Thyroid gland (tissue), 4 donors: Measurements from ENCODE around the gene TNIP2. TPM values are rescaled to one million over a fixed set of nuclear protein-coding genes. Genes with fewer than 3 reads are reported as not detected.

Source experiments
- DNase-seq, 2 donors: peaks; one replicate each; pipeline ENCODE4 v3.0.0-alpha.2; 2019
- H3K27ac ChIP-seq, 3 donors: fragments of 200-600 bp; sonication (generic); 1 replicate in 2 of 3; 2 replicates in 1 of 3; pipeline ENCODE4 v1.5.1; 2016 to 2019; ENCODE audit warnings: mild to moderate bottlenecking in 1 of 3, moderate library complexity in 1 of 3
- H3K27me3 ChIP-seq: fragments of 200-600 bp; sonication (generic); one replicate; pipeline ENCODE4 v1.5.1; 2019
- H3K36me3 ChIP-seq, 2 donors: fragments of 200-600 bp; sonication (generic); one replicate each; pipeline ENCODE4 v1.5.1; 2016 to 2019
- H3K4me1 ChIP-seq, 2 donors: fragments of 200-600 bp; sonication (generic); one replicate each; pipeline ENCODE4 v1.5.1; 2017 to 2019
- H3K4me3 ChIP-seq, 3 donors: fragments of 200-600 bp; sonication (generic); replicated peaks in 1 of 3; 1 replicate in 2 of 3; 2 replicates in 1 of 3; pipeline ENCODE4 v1.5.1; 2016; ENCODE audit warnings: mild to moderate bottlenecking in 1 of 3
- H3K9me3 ChIP-seq: fragments of 200-600 bp; sonication (generic); one replicate; pipeline ENCODE4 v1.5.1; 2017
- CTCF ChIP-seq, 6 experiments: fragments of 200-600 bp in 3 of 6; fragments of 450-650 bp in 3 of 6; sonication (generic) in 3 of 6; IDR thresholded peaks; one replicate each; pipeline ENCODE4 v1.5.1; 2016 to 2019; ENCODE audit warnings: antibody characterized with exemption in 6 of 6, mild to moderate bottlenecking in 2 of 6, inconsistent platforms in 1 of 6, moderate library complexity in 1 of 6
- POLR2A ChIP-seq, 2 donors: fragments of 450-650 bp; IDR thresholded peaks; one replicate each; pipeline ENCODE4 v1.6.1; 2017; ENCODE audit warnings: antibody characterized with exemption in 2 of 2, mild to moderate bottlenecking in 2 of 2, moderate library complexity in 1 of 2
- WGBS, 2 donors: methylation state at CpG; one replicate each; pipeline ENCODE4 v1.1.5; 2017; 5-methylcytosine and 5-hydroxymethylcytosine counted together
- intact Hi-C: fragments of 100-400 bp; cut with DNase I; formaldehyde crosslinking; loops from one replicate; pipeline ENCODE4 v1.15.1; 2023
- total RNA-seq, 4 donors: library from RNA; depleted of rRNA; stranded (reverse); fragments of >200 nt; gene quantifications; one replicate each; pipeline ENCODE4 v1.2.3, GENCODE V29; 2016

Gene TNIP2
- total RNA-seq, 4 donors from 2014 or later = 44.7 to 65.4 (median 52.2) TPM

- H3K27ac ChIP-seq = no peak overlapping the region
- TF ChIP-seq POLR2A (IDR thresholded peaks at IDR 0.05) (no peak), CTCF (IDR thresholded peaks at IDR 0.05) (no peak)
- H3K4me1 ChIP-seq = peaks cover 7 to 41% of the 10 kb centered on the region in 2 donors
- no peaks in the 10 kb centered on the region for H3K9me3 ChIP-seq
- H3K4me3 ChIP-seq = no peak overlapping the region
- no peak for DNase-seq
- no peaks in the 10 kb centered on the region for H3K27me3 ChIP-seq
- WGBS, 2 donors = 93 to 98% methylated on average over 5 of the region's 5 CpGs
- no peaks in the 10 kb centered on the region for H3K36me3 ChIP-seq
- intact Hi-C loops = no loop called here
Measured at GRCh38 chr4:2789351-2789750, 33.2 kb upstream of the TNIP2 start.

- TF ChIP-seq POLR2A (IDR thresholded peaks at IDR 0.05) (no peak), CTCF (IDR thresholded peaks at IDR 0.05) (no peak)
- no peak overlapping the region for H3K4me3 ChIP-seq
- H3K9me3 ChIP-seq = no peaks in the 10 kb centered on the region
- intact Hi-C loops = no loop called here
- H3K4me1 ChIP-seq = peaks cover 0 to 34% of the 10 kb centered on the region in 2 donors
- DNase-seq = peak in 1 of 2 donors; percentile 32
- H3K36me3 ChIP-seq = no peaks in the 10 kb centered on the region
- WGBS, 2 donors = 83 to 95% methylated on average over 4 of the region's 4 CpGs
- no peaks in the 10 kb centered on the region for H3K27me3 ChIP-seq
- peak overlapping the region in 1 of 3 donors; percentile 28 for H3K27ac ChIP-seq
Measured at GRCh38 chr4:2788532-2789103, 32.5 kb upstream of the TNIP2 start.

- Histone ChIP-seq H3K4me1 (peaks cover 0 to 30% of the 10 kb centered on the region in 2 donors), H3K36me3 (no peaks in the 10 kb centered on the region), H3K27me3 (no peaks in the 10 kb centered on the region), H3K4me3 (no peak overlapping the region), H3K27ac (peak overlapping the region in 1 of 3 donors; percentile 28), H3K9me3 (no peaks in the 10 kb centered on the region)
- WGBS, 2 donors = 90 to 91% methylated on average over 5 to 7 of the region's 7 CpGs
- intact Hi-C loops = no loop called here
- DNase-seq = no peak
- TF ChIP-seq POLR2A (IDR thresholded peaks at IDR 0.05) (no peak), CTCF (IDR thresholded peaks at IDR 0.05) (no peak)
Measured at GRCh38 chr4:2788101-2788500, 32.0 kb upstream of the TNIP2 start.

GRCh38 chr4:2787230-2788100 is 31.3 kb upstream of the TNIP2 start:
- no peaks in the 10 kb centered on the region for H3K36me3 ChIP-seq
- peak in 1 of 2 donors; percentile 11 for DNase-seq
- H3K9me3 ChIP-seq = no peaks in the 10 kb centered on the region
- no peak overlapping the region for H3K4me3 ChIP-seq
- intact Hi-C loops = no loop called here
- TF ChIP-seq CTCF (IDR thresholded peaks at IDR 0.05) (no peak), POLR2A (IDR thresholded peaks at IDR 0.05) (no peak)
- WGBS, 2 donors = 79 to 86% methylated on average over 14 to 18 of the region's 18 CpGs
- H3K4me1 ChIP-seq = peaks cover 0 to 27% of the 10 kb centered on the region in 2 donors
- no peaks in the 10 kb centered on the region for H3K27me3 ChIP-seq
- H3K27ac ChIP-seq = no peak overlapping the region

- DNase-seq = no peak
- Histone ChIP-seq H3K4me3 (no peak overlapping the region), H3K27ac (no peak overlapping the region), H3K36me3 (no peaks in the 10 kb centered on the region), H3K27me3 (no peaks in the 10 kb centered on the region), H3K9me3 (no peaks in the 10 kb centered on the region), H3K4me1 (peaks cover 0 to 21% of the 10 kb centered on the region in 2 donors)
- intact Hi-C loops = no loop called here
- TF ChIP-seq CTCF (IDR thresholded peaks at IDR 0.05) (no peak), POLR2A (IDR thresholded peaks at IDR 0.05) (no peak)
- WGBS, 2 donors = 89 to 100% methylated on average over 2 to 5 of the region's 9 CpGs
Measured at GRCh38 chr4:2786794-2787229, 30.7 kb upstream of the TNIP2 start.
